Kidney capillary endothelial cell (primary cell): Measurements from ENCODE around the gene IRAK1.

Source experiments
- DNase-seq: peaks from one replicate; pipeline ENCODE4 v3.0.0-alpha.2; 2018; ENCODE audit warnings: low spot score

Gene IRAK1

DNA sequence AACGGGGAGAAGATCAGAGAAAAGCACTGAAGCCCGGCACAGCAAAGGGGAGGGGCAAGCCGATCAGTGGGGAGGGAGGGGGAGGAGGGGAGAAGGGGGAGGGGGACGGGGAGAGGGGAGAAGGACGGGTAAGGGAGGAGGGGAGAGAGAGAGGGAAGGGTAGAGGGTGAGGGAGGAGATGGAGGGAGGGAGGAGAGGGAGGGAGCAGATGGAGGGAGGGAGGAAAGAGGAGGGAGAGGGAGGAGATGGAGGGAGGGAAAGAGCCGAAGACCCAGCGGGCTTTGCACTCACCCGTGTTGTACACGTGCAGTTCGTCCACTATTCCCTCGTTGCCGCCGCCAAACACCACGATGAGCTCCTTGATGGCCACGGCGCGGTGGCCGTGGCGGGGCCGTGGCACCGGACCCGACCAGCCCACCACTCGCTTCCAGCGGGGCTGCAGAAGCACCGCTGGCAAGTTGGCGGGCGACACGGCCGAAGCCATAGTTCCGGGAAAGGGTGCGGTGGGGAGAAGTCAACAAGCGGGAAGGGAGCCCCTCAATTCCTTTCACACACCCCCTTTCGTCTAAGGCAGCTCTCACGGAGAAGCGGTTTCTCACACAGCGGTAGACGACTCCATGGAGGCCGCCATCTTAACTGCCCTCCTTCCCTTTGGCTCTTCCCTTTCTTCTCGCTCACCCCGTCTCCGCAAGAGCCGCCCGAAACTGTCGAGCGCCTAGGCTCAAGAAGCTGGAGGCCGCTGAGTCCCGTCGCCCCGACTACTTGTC lies 49.2 kb downstream of the IRAK1 start:
- DNase-seq = no peak

DNA sequence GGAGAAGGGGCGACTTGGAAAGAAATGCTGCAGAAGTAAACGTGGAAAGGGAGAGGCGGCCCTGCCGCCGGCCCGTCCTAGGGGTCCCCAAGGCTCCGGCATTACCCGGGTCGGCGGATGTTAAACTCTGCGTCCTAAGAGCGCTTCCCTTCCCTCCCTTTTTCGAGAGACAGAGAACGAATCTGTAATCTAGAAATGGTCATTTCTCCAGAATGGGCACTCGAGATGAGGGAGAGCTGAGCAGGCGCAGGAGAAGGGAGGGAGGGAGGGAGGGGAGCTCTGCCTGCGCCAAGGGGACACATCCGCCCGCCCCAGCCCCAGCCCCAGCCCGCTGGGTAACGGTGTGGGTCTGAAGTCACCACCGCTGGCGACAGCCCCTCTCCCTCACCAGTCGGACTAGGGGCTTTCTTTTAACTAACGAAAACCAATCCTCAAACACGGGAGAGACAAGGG lies 49.8 kb downstream of the IRAK1 start:
- no peak for DNase-seq

DNA sequence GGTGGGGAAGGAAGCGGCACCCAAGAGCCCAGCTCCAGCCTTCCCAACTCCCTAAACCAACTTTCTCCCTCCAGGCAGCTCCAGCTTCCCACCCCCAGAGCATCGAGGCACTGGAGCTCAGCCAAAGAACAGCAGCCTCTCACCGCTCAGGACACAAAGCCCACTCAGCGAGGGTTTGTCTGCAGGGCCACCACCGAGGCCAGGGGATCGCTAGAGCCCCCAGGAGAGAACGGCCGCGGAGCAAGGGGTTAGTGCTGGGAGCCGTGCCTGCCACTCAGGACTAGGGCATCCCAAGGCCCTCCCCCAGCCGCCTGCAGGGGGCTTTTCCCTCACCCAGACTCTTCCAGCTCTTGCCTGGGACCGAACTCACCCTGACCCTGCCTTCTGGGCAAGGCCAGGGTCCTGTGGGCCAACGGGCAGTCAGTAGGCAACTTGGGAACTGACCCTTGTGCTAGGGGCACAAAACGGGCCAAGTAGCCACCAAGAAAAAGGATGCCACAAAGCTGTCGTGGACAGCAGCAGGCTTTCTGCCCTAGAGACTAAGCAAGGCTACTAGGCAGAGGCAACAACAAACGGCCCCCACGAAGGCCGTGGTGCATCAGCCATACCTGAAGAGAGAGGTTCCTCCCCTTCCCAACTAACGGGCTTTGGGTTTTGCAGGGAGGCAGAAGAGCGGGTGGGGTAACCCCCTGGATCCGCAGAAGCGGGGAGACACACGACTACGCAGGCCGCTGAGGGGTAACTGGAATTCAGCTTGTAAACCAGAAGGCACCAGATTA lies 50.4 kb downstream of the IRAK1 start:
- no peak for DNase-seq

DNA sequence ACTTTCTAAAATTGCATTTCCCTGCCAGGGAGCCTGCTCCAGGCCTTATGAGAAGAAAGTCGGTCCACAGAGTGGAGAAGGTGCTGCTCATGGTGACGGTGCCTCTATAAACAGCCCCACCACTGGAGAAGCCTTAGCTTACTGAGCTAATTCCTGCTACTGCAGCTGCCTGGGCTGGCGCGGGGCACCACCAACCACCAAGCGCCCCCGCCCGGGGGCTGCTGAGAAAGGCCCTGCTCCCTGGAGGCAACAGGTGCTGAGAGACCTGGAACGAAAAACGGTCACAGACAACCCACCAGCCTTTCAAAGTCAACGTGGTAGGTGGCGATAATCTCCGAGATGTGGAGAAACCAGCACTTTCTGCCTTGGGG lies 51.0 kb downstream of the IRAK1 start:
- no peak for DNase-seq

DNA sequence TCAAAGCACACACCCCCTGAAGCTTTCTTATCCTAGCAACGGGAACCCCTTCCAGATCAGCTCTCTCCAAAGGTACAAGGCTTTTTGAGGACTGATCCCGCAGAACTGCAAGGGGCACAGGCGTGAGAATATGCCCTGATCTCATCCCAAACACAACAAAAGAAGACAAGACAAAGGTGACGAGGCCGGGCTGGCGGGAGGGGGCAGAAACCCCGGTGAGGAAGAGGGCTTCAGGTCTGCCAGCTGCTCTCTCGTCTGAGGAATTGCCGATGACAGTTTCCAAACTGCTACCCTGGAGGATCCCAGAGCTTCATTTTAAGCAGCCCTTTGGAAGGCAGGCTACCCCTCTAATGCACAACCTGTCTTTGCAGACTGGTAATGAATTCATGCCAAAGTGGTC lies 51.4 kb downstream of the IRAK1 start:
- no peak for DNase-seq

DNA sequence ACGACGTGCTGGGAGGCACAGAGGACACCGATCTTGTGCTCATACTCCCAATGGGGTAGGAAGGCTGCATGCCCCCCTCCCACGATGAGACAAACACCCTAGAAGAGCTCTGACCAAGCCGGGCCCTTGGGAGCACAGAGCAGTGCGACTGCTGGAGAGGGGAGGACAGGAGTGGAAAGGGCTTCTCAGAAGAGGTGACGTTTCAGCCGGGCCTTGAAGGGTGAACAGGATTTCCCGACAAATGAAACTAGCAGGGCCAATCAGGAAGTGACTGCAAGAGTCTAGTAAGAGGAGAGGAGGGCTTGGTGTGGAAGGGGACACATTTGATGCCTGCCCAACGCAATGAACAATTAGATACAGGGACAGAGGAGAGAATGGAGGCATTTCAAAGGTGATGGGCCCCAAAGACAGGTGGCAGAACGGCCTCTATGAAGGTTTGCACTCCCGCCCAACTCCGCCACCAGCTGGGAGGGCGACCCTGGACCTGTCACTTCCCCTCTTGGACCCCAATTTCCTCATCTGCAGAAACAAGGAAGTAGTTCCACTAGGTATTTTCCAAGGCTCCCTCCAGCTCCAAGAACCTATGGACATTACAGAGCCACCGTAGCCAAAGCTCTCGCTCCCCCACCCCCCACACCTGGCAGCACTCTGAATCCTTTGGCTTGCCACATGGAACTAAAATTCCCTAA lies 52.0 kb downstream of the IRAK1 start:
- DNase-seq = no peak

DNA sequence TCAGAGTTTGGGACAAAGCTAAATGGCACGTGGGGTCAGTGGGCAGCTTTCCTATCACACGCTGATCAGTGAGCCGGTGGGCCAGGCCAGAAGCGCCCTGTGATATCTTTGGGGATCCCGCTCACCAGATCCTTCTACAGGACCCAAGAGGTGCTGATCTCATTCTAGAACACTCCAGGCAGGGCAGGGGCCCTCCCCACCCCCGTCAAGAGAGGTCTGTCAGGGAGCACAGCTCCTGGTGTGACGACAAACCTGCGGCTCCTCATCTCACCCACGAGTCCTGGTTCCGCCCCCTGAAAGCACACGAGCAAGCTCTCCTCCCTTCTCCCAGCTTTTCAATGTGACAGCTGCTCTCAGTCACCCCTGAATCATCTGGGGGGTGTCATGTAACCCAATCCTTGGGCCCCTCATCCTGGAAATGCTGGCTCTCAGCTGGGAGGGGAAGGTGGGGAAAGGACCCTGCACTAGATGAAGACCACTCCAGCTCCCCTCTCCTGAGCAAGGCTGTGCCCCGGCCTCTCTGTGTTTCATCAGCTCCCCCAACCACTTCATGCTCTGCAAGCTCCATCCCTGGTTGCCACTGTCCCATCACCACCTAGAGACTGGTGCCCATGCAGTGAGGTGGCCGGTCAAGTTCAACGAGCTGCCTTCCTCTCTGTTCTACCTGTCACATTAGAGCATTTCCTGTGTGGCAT lies 52.7 kb downstream of the IRAK1 start:
- DNase-seq = no peak

DNA sequence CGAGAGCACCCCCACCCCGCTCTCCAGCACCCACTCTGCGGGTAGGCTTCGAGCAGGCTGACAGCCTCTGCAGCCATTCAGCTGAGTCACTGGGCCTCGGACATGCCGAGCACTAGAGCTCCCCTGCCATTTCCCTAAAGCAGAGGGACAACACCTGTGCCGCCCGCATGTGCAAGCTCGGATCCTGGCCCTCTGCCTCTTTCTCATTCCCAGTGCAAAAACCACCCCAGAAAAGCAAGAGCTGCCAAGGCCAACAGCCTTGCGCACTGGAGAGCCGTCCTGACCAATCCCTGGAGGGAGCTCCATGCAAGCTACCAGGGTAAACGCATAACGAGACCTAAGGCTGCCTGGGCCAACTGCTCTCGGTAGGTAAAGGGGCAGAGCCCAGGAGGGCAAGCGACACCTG lies 53.4 kb downstream of the IRAK1 start:
- no peak for DNase-seq

DNA sequence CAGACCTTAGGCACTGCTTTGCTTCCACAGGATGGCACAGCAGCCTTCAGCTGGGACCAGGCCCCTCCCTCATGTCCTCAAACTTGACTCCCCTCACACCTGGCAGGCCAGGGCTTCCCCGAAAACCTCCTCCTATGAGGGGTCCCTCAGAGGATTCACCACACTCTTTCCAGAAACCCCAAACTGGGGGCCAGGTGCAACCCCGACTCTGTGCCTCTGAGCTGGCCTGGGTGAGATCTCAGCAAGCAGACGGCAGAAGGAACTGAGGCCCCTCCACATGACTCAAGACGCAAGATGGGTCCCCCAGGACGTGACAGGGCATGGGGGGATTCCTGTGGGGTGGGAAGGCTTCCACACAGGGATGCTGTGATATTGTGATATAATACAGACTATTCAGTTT lies 54.3 kb downstream of the IRAK1 start:
- DNase-seq = no peak

DNA sequence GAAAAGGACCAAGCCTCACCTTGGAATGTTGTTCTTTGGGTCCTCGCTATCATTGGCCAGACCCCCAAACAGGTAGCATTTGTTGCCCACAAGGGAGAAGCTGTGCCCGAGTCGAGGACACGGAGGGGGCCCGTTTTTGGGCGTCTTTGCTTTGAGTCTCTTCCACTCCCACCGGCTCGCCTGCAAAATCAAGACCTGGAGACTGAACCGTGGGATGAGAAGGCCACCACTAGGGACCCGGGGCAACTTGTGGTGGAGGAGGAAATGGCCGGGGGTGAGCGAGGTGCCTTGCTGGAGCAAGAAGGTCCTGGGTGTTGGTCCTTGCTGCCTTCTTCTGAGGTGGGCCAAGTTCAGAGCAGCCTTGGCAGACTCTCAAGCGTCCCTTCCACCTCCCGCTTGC lies 55.6 kb downstream of the IRAK1 start:
- no peak for DNase-seq

DNA sequence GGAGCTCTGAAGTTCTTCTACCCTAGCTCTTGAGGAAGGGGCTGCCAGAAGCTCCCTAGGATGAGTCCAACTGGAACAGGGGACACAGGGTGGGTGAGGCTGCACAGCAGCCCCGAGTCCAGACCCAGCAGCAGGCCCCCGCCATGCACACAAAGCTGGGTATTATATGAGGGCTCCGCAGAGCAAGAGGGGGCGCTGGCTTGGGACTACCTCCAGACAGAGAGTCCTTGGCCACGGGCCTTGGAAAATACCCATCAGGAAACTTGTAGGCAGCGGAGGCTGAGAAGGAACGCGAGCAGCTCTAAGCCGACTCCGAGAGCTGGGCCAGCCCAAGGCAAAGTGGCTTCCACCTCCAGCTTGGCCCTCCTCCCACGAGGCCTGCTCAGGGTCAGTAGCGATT lies 56.2 kb downstream of the IRAK1 start:
- DNase-seq = no peak

DNA sequence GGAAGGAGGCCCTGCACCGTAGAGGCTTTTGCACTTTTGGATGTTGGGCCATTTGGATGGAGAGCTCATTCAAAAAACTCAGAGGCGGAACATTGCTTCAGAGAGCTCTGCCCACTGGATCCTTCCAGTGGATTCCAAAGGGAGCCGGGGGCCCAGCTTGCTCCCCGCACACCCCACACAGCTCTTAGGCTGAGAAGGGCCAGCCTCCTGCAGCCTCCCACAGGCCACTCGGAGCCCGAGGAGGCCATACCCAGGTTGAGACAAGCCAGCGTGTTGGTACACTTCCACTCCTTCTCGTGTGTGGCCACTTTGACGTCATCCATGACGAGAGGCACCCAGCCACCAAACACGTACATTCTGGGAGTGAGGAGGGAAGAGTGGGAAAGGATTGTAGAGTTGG lies 58.4 kb downstream of the IRAK1 start:
- DNase-seq = no peak

DNA sequence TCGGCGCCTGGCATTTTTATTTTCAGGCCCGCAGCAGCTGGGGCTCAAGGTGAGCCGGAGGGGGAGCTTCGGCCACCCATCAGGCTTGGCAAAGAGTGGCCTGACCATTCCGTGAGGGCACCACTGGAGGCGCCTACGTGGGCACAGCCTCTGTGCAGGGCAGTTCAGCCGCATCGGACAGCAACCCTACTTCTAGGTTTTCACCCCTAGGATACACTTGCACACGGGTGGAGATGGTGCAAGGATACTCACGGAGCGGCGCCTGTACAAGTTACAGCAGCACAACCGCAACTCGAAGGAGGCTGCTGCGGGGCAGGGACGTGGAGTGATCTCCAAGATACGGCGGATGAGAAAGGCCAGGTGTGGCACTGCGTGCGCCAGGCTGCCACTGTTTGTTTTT lies 58.9 kb downstream of the IRAK1 start:
- DNase-seq = no peak
